ENCODE data around the gene CBX6.

- TF ChIP-seq, protein P1, sequence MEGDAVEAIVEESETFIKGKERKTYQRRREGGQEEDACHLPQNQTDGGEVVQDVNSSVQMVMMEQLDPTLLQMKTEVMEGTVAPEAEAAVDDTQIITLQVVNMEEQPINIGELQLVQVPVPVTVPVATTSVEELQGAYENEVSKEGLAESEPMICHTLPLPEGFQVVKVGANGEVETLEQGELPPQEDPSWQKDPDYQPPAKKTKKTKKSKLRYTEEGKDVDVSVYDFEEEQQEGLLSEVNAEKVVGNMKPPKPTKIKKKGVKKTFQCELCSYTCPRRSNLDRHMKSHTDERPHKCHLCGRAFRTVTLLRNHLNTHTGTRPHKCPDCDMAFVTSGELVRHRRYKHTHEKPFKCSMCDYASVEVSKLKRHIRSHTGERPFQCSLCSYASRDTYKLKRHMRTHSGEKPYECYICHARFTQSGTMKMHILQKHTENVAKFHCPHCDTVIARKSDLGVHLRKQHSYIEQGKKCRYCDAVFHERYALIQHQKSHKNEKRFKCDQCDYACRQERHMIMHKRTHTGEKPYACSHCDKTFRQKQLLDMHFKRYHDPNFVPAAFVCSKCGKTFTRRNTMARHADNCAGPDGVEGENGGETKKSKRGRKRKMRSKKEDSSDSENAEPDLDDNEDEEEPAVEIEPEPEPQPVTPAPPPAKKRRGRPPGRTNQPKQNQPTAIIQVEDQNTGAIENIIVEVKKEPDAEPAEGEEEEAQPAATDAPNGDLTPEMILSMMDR (IDR thresholded peaks at IDR 0.05), result no peak
- TF ChIP-seq SMC3 (IDR thresholded peaks at IDR 0.05), result no peak
- TF ChIP-seq MYC (IDR thresholded peaks at IDR 0.05; ENCODE audit: borderline replicate concordance, low read length), result no peak
- TF ChIP-seq MAFK (IDR thresholded peaks at IDR 0.05; ENCODE audit: partially characterized antibody), result no peak
- TF ChIP-seq MAX (IDR thresholded peaks at IDR 0.05), result no peak
- no peak for TF ChIP-seq MAZ (IDR thresholded peaks at IDR 0.05; ENCODE audit: borderline replicate concordance, low read depth, low read length)
- no peak for TF ChIP-seq HOXA7 (CRISPR knock-in tag; IDR thresholded peaks at IDR 0.05)
- TF ChIP-seq CEBPB (IDR thresholded peaks at IDR 0.05), result no peak
- no peak for TF ChIP-seq POLR2A (IDR thresholded peaks at IDR 0.05; ENCODE audit: low read length)
- no peak for TF ChIP-seq ZFP36 (IDR thresholded peaks at IDR 0.05; ENCODE audit: borderline replicate concordance, partially characterized antibody)
- TF ChIP-seq PBX3 (IDR thresholded peaks at IDR 0.05), result no peak
- no peak for TF ChIP-seq HOXB5 (CRISPR knock-in tag; IDR thresholded peaks at IDR 0.05)
Observed at GRCh38 chr22:38861927-38862326, 10.1 kb downstream of the CBX6 start.

Data from A549 (cell line).